PC-9 (cell line): ENCODE results near the gene CTPS2. TPM values are rescaled to one million over a fixed set of nuclear protein-coding genes. Genes with fewer than 3 reads are reported as not detected.

ENCODE experiments used
- BruUV-seq: library from RNA; stranded (reverse); fragments of 400-500 nt; replicated peaks from 2 replicates; lab custom pipeline; 2021; lab: Mats Ljungman, UMichigan
- CTCF ChIA-PET: fragments of 300-600 bp; sonication (Branson Sonifier 250); formaldehyde crosslinking; loops from one replicate; lab custom pipeline; 2022; ENCODE audit warnings: antibody characterized with exemption; lab: Charles Lee
- POLR2A ChIA-PET: fragments of 300-600 bp; sonication (Branson Sonifier 250); formaldehyde crosslinking; loops from one replicate; lab custom pipeline; 2022; ENCODE audit warnings: antibody characterized with exemption; ENCODE audit not compliant: unreplicated experiment; lab: Charles Lee
- DNase-seq, 2 experiments: peaks; one replicate each; pipeline versions ENCODE4 v3.0.0 to v3.0.0-alpha.2; 2015 to 2022; ENCODE audit warnings: mixed read lengths in 1 of 2
- H2AFZ ChIP-seq: fragments of 200-600 bp; sonication (generic); 2 replicates; pipeline ENCODE4 v1.8.1; 2017; ENCODE audit warnings: antibody characterized with exemption
- H3F3A ChIP-seq: fragments of 200-600 bp; sonication (generic); 2 replicates; pipeline ENCODE4 v1.8.1; 2017; ENCODE audit warnings: antibody characterized with exemption, mild to moderate bottlenecking, low read depth; ENCODE audit not compliant: insufficient read depth
- H3K27ac ChIP-seq: fragments of 200-600 bp; sonication (generic); 2 replicates; pipeline ENCODE4 v1.6.1; 2016; ENCODE audit warnings: mixed run types
- H3K27me3 ChIP-seq: fragments of 200-600 bp; sonication (generic); 2 replicates; pipeline ENCODE4 v1.6.1; 2016; ENCODE audit warnings: low read depth, mixed run types; ENCODE audit not compliant: insufficient read depth
- H3K36me3 ChIP-seq: fragments of 200-600 bp; sonication (generic); 2 replicates; pipeline ENCODE4 v1.6.1; 2016; ENCODE audit warnings: low read depth, mixed run types
- H3K4me1 ChIP-seq: fragments of 200-600 bp; sonication (generic); replicated peaks from 2 replicates; pipeline ENCODE4 v1.6.1; 2016; ENCODE audit warnings: mixed run types; ENCODE audit not compliant: insufficient read depth
- H3K4me2 ChIP-seq: fragments of 200-600 bp; sonication (generic); 2 replicates; pipeline ENCODE4 v1.6.1; 2017; ENCODE audit warnings: mixed run types
- H3K4me3 ChIP-seq: fragments of 200-600 bp; sonication (generic); 2 replicates; pipeline ENCODE4 v1.6.1; 2016; ENCODE audit warnings: mixed run types
- H3K79me2 ChIP-seq: fragments of 200-600 bp; sonication (generic); 2 replicates; pipeline ENCODE4 v1.6.1; 2017; ENCODE audit warnings: low read depth, mixed run types
- H3K9me2 ChIP-seq: fragments of 200-600 bp; sonication (generic); 2 replicates; pipeline ENCODE4 v1.8.1; 2017; ENCODE audit warnings: mild to moderate bottlenecking; ENCODE audit not compliant: insufficient read depth
- H3K9me3 ChIP-seq: fragments of 200-600 bp; sonication (generic); 2 replicates; pipeline ENCODE4 v1.8.1; 2016; ENCODE audit warnings: low read depth; ENCODE audit not compliant: insufficient read depth
- H4K20me1 ChIP-seq: fragments of 200-600 bp; sonication (generic); 2 replicates; pipeline ENCODE4 v1.8.1; 2017; ENCODE audit not compliant: insufficient read depth
- CTCF ChIP-seq: fragments of 200-600 bp; sonication (generic); conservative IDR thresholded peaks from 2 replicates; pipeline ENCODE4 v1.6.1; 2017; ENCODE audit warnings: mixed run types, antibody characterized with exemption, mild to moderate bottlenecking, moderate library complexity
- EZH2 ChIP-seq: fragments of 200-600 bp; sonication (generic); IDR thresholded peaks from 2 replicates; pipeline ENCODE4 v1.8.0; 2017; ENCODE audit warnings: antibody characterized with exemption, low read depth
- intact Hi-C: fragments of 100-400 bp; cut with micrococcal nuclease; formaldehyde crosslinking; loops from one replicate; pipeline ENCODE4 v1.10.0; 2022; ENCODE audit not compliant: unreplicated experiment
- total RNA-seq: library from RNA; stranded (reverse); gene quantifications from 2 replicates; pipeline ENCODE4 v1.2.3, GENCODE V29; 2021

CTPS2 gene
- total RNA-seq, 1 experiment from 2014 or later = 15.8 TPM

DNA sequence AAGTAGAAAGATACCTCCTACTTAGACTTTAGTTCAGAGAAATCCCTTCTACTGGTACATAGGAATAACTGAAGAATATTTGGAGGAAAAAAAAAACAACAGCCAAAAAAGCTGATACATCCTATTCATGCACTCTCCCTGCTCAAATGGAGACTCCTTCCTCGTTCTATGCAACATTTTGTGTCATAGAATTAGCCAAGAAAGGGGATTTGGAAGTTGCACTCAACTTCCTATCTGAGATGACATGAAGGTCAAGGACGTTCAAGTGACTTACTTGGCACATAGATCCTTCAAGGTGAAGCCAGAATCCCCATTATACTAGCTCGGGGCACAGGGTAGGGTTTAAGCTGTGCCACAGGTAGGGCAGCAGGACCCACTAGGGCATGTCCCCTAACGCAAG, 118.7 kb downstream of the CTPS2 start:
- no peaks in the 10 kb centered on the region for H3K9me3 ChIP-seq
- POLR2A ChIA-PET = no interaction called here
- intact Hi-C loops = no loop called here
- no peaks in the 10 kb centered on the region for H3K27me3 ChIP-seq
- CTCF ChIA-PET = no interaction called here
- no peak overlapping the region for H3K4me3 ChIP-seq
- H4K20me1 ChIP-seq = no peaks in the 10 kb centered on the region
- H3K36me3 ChIP-seq = no peaks in the 10 kb centered on the region
- no peaks in the 10 kb centered on the region for H3K79me2 ChIP-seq
- DNase-seq = no peak
- no peaks in the 10 kb centered on the region for H3K9me2 ChIP-seq
- no peaks in the 10 kb centered on the region for H3F3A ChIP-seq
- no peaks in the 10 kb centered on the region for H3K4me1 ChIP-seq
- H2AFZ ChIP-seq = no peak overlapping the region
- H3K27ac ChIP-seq = no peak overlapping the region
- no TSS peak for BruUV-seq
- TF ChIP-seq CTCF (no peak), EZH2 (no peak)
- no peak overlapping the region for H3K4me2 ChIP-seq

DNA sequence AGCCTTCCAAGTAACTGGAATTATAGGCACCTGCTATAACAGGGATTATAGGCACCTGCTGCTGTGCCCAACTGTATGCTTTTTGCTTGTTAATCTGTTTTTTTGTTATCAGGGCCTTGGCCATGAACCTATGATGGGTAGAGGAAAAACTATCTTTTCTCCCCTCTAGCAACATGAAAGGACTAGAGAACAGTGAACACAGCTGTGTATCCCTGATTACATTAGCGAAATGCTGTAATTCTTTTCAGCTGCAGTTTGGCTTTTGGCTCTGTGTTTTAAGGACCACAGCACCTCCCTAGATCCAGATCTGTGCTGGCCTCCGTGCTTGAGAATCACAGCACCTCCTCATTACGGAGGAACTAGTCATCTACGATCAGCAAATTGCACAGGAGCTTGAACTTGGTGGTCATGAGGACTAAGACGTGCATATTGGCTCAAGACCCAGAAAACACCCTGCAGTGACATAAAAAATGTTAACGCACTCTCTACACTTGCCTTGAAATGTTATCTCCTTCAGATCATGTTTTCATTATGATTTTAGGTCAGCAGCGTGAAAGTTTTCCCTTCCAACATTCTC, 120.2 kb downstream of the CTPS2 start:
- no peaks in the 10 kb centered on the region for H3K79me2 ChIP-seq
- H2AFZ ChIP-seq = no peak overlapping the region
- ChIA-PET POLR2A (no interaction called here), CTCF (no interaction called here)
- no peaks in the 10 kb centered on the region for H3K36me3 ChIP-seq
- no peak overlapping the region for H3K4me3 ChIP-seq
- no peak overlapping the region for H3K4me2 ChIP-seq
- H3K4me1 ChIP-seq = no peaks in the 10 kb centered on the region
- H3K27ac ChIP-seq = no peak overlapping the region
- intact Hi-C loops = no loop called here
- no peak for TF ChIP-seq EZH2
- no peaks in the 10 kb centered on the region for H3F3A ChIP-seq
- H4K20me1 ChIP-seq = no peaks in the 10 kb centered on the region
- H3K27me3 ChIP-seq = no peaks in the 10 kb centered on the region
- no peaks in the 10 kb centered on the region for H3K9me2 ChIP-seq
- BruUV-seq = no TSS peak
- no peak for DNase-seq
- no peaks in the 10 kb centered on the region for H3K9me3 ChIP-seq

DNA sequence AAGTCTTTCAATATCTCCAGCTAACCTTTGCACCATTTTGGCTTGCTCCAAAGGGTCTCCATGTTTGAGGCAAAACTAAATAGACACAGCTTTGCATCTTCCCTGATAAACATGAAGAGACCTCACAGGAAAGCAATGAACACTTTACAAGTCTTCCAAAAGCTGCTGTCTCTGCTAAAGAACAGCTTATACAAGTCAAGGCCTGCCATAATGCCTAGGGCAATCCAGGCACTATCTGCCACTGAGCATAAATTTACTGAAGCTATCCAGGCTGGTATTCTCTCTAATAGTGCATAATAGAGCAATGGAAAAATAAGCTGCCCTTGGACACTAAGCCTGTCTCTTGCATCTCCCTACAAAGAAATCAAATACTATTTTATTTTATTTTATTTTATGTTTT, 122.6 kb downstream of the CTPS2 start:
- Histone ChIP-seq H3K4me1 (no peaks in the 10 kb centered on the region), H3K36me3 (no peaks in the 10 kb centered on the region), H2AFZ (no peak overlapping the region), H3K4me2 (no peak overlapping the region), H3K9me2 (no peaks in the 10 kb centered on the region), H3K27me3 (no peaks in the 10 kb centered on the region), H3K4me3 (no peak overlapping the region), H3K9me3 (no peaks in the 10 kb centered on the region), H3F3A (no peaks in the 10 kb centered on the region), H3K27ac (no peak overlapping the region), H3K79me2 (no peaks in the 10 kb centered on the region), H4K20me1 (no peaks in the 10 kb centered on the region)
- intact Hi-C loops = no loop called here
- no peak for TF ChIP-seq CTCF
- TF ChIP-seq EZH2 = no peak
- ChIA-PET CTCF (no interaction called here), POLR2A (no interaction called here)
- DNase-seq = no peak
- no TSS peak for BruUV-seq

DNA sequence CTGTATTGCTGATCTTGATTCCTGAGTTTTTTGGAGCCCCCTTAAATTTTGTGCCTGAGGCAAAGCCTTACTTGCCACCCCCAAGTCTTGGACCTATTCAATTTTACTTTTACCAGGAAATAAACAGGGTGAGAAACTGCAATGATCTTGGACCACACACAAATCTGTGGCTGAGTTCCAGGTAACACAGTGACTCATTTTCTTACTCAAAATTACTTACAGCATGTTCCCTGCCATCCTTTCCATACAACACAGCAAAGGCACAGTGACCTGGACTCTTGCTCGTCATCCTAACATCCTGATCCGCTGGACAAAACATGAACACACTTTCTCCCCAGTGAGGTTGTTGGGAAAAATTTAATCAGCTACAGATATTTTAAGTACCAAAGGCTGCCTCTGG, 123.3 kb downstream of the CTPS2 start:
- POLR2A ChIA-PET = no interaction called here
- Histone ChIP-seq H3K79me2 (no peaks in the 10 kb centered on the region), H3K4me3 (no peak overlapping the region), H3K9me2 (no peaks in the 10 kb centered on the region), H2AFZ (no peak overlapping the region), H3F3A (no peaks in the 10 kb centered on the region), H3K27ac (no peak overlapping the region), H3K36me3 (no peaks in the 10 kb centered on the region), H3K4me1 (no peaks in the 10 kb centered on the region), H3K27me3 (no peaks in the 10 kb centered on the region), H3K4me2 (no peak overlapping the region), H4K20me1 (no peaks in the 10 kb centered on the region), H3K9me3 (no peaks in the 10 kb centered on the region)
- CTCF ChIA-PET = no interaction called here
- intact Hi-C loops = no loop called here
- TF ChIP-seq CTCF (no peak), EZH2 (no peak)
- BruUV-seq = no TSS peak
- DNase-seq = no peak
